WTC11 (cell line): ENCODE data around the gene UNCX. TPM values are rescaled to one million over a fixed set of nuclear protein-coding genes. Genes with fewer than 3 reads are reported as not detected.

Source experiments
- ATAC-seq: fragments of 200-7000 bp; cut with Tn5 transposase; 2 replicates; pipeline ENCODE4 v1.10.0; 2021; ENCODE audit warnings: mild to moderate bottlenecking, moderate library complexity
- CTCF ChIA-PET: fragments of 300-600 bp; sonication (Branson Sonifier 250); formaldehyde crosslinking; loops from one replicate; lab custom pipeline; 2021; ENCODE audit warnings: antibody characterized with exemption; lab: Charles Lee
- POLR2A ChIA-PET: fragments of 350-600 bp; sonication (Branson Sonifier 250); formaldehyde crosslinking; loops from one replicate; lab custom pipeline; 2021; ENCODE audit warnings: antibody characterized with exemption; lab: Charles Lee
- DNase-seq: peaks from one replicate; pipeline ENCODE4 v3.0.0; 2021; ENCODE audit warnings: low spot score
- H3K27ac Mint-ChIP-seq: 2 replicates; pipeline ENCODE4 v1.8.0; 2021; ENCODE audit warnings: mixed read lengths
- H3K27me3 Mint-ChIP-seq: 2 replicates; pipeline ENCODE4 v1.8.0; 2021; ENCODE audit warnings: low read depth, mild to moderate bottlenecking, moderate library complexity, mixed read lengths
- H3K36me3 Mint-ChIP-seq: 2 replicates; pipeline ENCODE4 v1.8.0; 2021; ENCODE audit warnings: mixed read lengths
- H3K4me1 Mint-ChIP-seq: 2 replicates; pipeline ENCODE4 v1.8.0; 2022; ENCODE audit warnings: mixed read lengths
- H3K4me3 Mint-ChIP-seq: 2 replicates; pipeline ENCODE4 v1.8.0; 2021; ENCODE audit warnings: mild to moderate bottlenecking, moderate library complexity, mixed read lengths
- H3K9me3 Mint-ChIP-seq: 2 replicates; pipeline ENCODE4 v1.8.0; 2021; ENCODE audit warnings: mixed read lengths
- AR ChIP-seq: fragments of 250-450 bp; sonication (Bioruptor Pico); IDR thresholded peaks from 2 replicates; pipeline ENCODE4 v1.9.0; 2021; ENCODE audit warnings: mild to moderate bottlenecking
- CREB1 ChIP-seq: sonication (generic); formaldehyde crosslinking; IDR thresholded peaks from 2 replicates; pipeline ENCODE4 v1.8.0; 2023; ENCODE audit warnings: mild to moderate bottlenecking, missing genetic modification reagents
- ELF4 ChIP-seq: sonication (generic); formaldehyde crosslinking; IDR thresholded peaks from 2 replicates; pipeline ENCODE4 v1.8.1; 2022; ENCODE audit warnings: low read depth, mild to moderate bottlenecking, moderate library complexity, missing genetic modification reagents
- FOXJ3 ChIP-seq: sonication (generic); formaldehyde crosslinking; IDR thresholded peaks from 2 replicates; pipeline ENCODE4 v1.9.0; 2021; ENCODE audit warnings: missing genetic modification reagents, mild to moderate bottlenecking, borderline replicate concordance
- GABPB1 ChIP-seq: sonication (generic); formaldehyde crosslinking; IDR thresholded peaks from 2 replicates; pipeline ENCODE4 v1.8.1; 2023; ENCODE audit warnings: mild to moderate bottlenecking, missing genetic modification reagents
- GRHL2 ChIP-seq: fragments of 250-450 bp; sonication (Bioruptor Pico); IDR thresholded peaks from 2 replicates; pipeline ENCODE4 v1.8.0; 2022; ENCODE audit warnings: mild to moderate bottlenecking, moderate library complexity; ENCODE audit not compliant: insufficient replicate concordance, severe bottlenecking
- HMGXB4 ChIP-seq: sonication (generic); formaldehyde crosslinking; IDR thresholded peaks from 2 replicates; pipeline ENCODE4 v1.8.1; 2023; ENCODE audit warnings: mild to moderate bottlenecking, moderate library complexity, missing genetic modification reagents
- JAZF1 ChIP-seq: fragments of 250-450 bp; sonication (Bioruptor Pico); IDR thresholded peaks from 2 replicates; pipeline ENCODE4 v1.9.0; 2021; ENCODE audit warnings: moderate library complexity, mild to moderate bottlenecking, inconsistent platforms
- NFATC4 ChIP-seq: fragments of 250-450 bp; sonication (Bioruptor Pico); IDR thresholded peaks from 2 replicates; pipeline ENCODE4 v1.9.0; 2021; ENCODE audit warnings: mild to moderate bottlenecking
- SOX15 ChIP-seq: fragments of 250-450 bp; sonication (Bioruptor Pico); IDR thresholded peaks from 2 replicates; pipeline ENCODE4 v1.9.0; 2021; ENCODE audit warnings: mild to moderate bottlenecking
- ZNF396 ChIP-seq: fragments of 250-450 bp; sonication (Bioruptor Pico); IDR thresholded peaks from 2 replicates; pipeline ENCODE4 v1.8.0; 2021; ENCODE audit warnings: mild to moderate bottlenecking, moderate library complexity, borderline replicate concordance
- ZNF416 ChIP-seq: fragments of 250-450 bp; sonication (Bioruptor Pico); IDR thresholded peaks from 2 replicates; pipeline ENCODE4 v1.9.0; 2021; ENCODE audit warnings: mild to moderate bottlenecking, inconsistent platforms
- ZNF425 ChIP-seq: fragments of 250-450 bp; sonication (Bioruptor Pico); conservative IDR thresholded peaks from 2 replicates; pipeline ENCODE4 v1.9.0; 2021; ENCODE audit warnings: mild to moderate bottlenecking
- ZNF532 ChIP-seq: fragments of 250-450 bp; sonication (Bioruptor Pico); IDR thresholded peaks from 2 replicates; pipeline ENCODE4 v1.9.0; 2021; ENCODE audit warnings: mild to moderate bottlenecking, borderline replicate concordance
- ZSCAN18 ChIP-seq: fragments of 250-450 bp; sonication (Bioruptor Pico); IDR thresholded peaks from 2 replicates; pipeline ENCODE4 v2.1.2; 2022; ENCODE audit warnings: mild to moderate bottlenecking, moderate library complexity
- total RNA-seq: library from RNA; stranded (reverse); gene quantifications from 3 replicates; pipeline ENCODE4 v1.2.3, GENCODE V29; 2021

Gene UNCX
- total RNA-seq, 1 experiment from 2014 or later = not detected

- Mint-ChIP-seq H3K27me3 (peaks cover 87% of the 10 kb centered on the region), H3K4me3 (peak overlapping the region; percentile 37), H3K9me3 (no peaks in the 10 kb centered on the region), H3K4me1 (peaks cover 38% of the 10 kb centered on the region), H3K36me3 (no peaks in the 10 kb centered on the region), H3K27ac (no peak overlapping the region)
- CTCF ChIA-PET = interaction anchor here (0.6 to 2.3 kb wide), 3 partner anchors 10 to 202 kb away, joined by 3 to 13 read pairs (median 4); no protein-coding TSS in a partner anchor
- POLR2A ChIA-PET = interaction anchor here (0.6 to 0.7 kb wide), 2 partner anchors 32 to 1567 kb away, joined by 3 to 4 read pairs; no protein-coding TSS in a partner anchor
- TF ChIP-seq ZNF425 = no peak
- no peak for TF ChIP-seq AR (CRISPR knock-in tag)
- TF ChIP-seq ZSCAN18 (CRISPR knock-in tag) = no peak
- no peak for TF ChIP-seq ZNF416 (CRISPR knock-in tag)
- no peak for TF ChIP-seq CREB1 (CRISPR knock-in tag)
- TF ChIP-seq JAZF1 = no peak
- TF ChIP-seq FOXJ3 (CRISPR knock-in tag) = no peak
- TF ChIP-seq SOX15 = no peak
- no peak for TF ChIP-seq GABPB1 (CRISPR knock-in tag)
- no peak for TF ChIP-seq NFATC4
- no peak for TF ChIP-seq GRHL2 (CRISPR knock-in tag)
- TF ChIP-seq ZNF532 (CRISPR knock-in tag) = no peak
- ATAC-seq (no peak), DNase-seq (no peak)
These were observed 5.1 kb downstream of the UNCX start for GRCh38 chr7:1237704-1238255.

- no peaks in the 10 kb centered on the region for H3K36me3 Mint-ChIP-seq
- no peak overlapping the region for H3K4me3 Mint-ChIP-seq
- ATAC-seq = 0 out of 2 replicates have a peak, but pooled peaks have one; percentile 6
- H3K27me3 Mint-ChIP-seq = peaks cover 92% of the 10 kb centered on the region
- DNase-seq = peak; percentile 57
- CTCF ChIA-PET = interaction anchor here (0.6 to 2.3 kb wide), 3 partner anchors 11 to 203 kb away, joined by 3 to 13 read pairs (median 4); no protein-coding TSS in a partner anchor
- H3K9me3 Mint-ChIP-seq = no peaks in the 10 kb centered on the region
- POLR2A ChIA-PET = interaction anchor here (0.6 kb wide), 1 partner anchor 31 kb away, joined by 4 read pairs; no protein-coding TSS in a partner anchor
- peaks cover 38% of the 10 kb centered on the region for H3K4me1 Mint-ChIP-seq
- H3K27ac Mint-ChIP-seq = no peak overlapping the region
- TF ChIP-seq ZNF416 (CRISPR knock-in tag) (no peak), ELF4 (CRISPR knock-in tag) (no peak), NFATC4 (no peak), HMGXB4 (CRISPR knock-in tag) (no peak), ZNF532 (CRISPR knock-in tag) (no peak), ZNF396 (CRISPR knock-in tag) (no peak)
These were observed 5.8 kb downstream of the UNCX start for GRCh38 chr7:1238450-1238882.
